ENCODE measurements around the gene RHBDF1.

DNA sequence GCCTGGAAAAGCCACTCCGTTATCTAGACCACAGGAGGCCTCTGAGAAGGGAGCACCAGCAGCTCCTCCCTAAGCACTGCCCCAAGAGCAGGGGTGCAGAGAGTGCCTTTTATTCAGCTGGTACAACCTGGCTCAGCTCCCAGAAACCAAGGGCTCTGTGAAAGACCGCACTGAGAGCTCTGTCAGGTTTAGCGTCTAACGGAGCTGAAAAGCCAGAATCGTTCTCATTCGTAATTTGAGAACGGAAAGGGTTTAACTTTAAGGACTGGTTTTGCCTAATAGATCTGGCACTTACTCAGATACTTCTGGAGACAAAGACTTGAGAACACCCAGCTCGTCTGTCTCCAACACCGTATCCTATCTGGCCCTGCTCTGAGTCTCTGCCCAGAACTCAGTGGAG, 19.1 kb upstream of the RHBDF1 start:
- TF ChIP-seq NFIC (IDR thresholded peaks at IDR 0.05), result peak; percentile 79
- TF ChIP-seq, protein P1, sequence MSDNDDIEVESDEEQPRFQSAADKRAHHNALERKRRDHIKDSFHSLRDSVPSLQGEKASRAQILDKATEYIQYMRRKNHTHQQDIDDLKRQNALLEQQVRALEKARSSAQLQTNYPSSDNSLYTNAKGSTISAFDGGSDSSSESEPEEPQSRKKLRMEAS (IDR thresholded peaks at IDR 0.05), result no peak
- no peak for TF ChIP-seq CREB1 (IDR thresholded peaks at IDR 0.05; ENCODE audit: low read depth)
- TF ChIP-seq, protein P2, sequence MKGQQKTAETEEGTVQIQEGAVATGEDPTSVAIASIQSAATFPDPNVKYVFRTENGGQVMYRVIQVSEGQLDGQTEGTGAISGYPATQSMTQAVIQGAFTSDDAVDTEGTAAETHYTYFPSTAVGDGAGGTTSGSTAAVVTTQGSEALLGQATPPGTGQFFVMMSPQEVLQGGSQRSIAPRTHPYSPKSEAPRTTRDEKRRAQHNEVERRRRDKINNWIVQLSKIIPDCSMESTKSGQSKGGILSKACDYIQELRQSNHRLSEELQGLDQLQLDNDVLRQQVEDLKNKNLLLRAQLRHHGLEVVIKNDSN (IDR thresholded peaks at IDR 0.05), result no peak
- TF ChIP-seq RAD21 (IDR thresholded peaks at IDR 0.05; ENCODE audit: low read depth), result no peak
- no peak for TF ChIP-seq YY1 (IDR thresholded peaks at IDR 0.05; ENCODE audit: low read depth)
- TF ChIP-seq TAF1 (IDR thresholded peaks at IDR 0.05; ENCODE audit: low read depth), result no peak
